ENCODE data around the gene RBL2.

- TF ChIP-seq, protein P1, sequence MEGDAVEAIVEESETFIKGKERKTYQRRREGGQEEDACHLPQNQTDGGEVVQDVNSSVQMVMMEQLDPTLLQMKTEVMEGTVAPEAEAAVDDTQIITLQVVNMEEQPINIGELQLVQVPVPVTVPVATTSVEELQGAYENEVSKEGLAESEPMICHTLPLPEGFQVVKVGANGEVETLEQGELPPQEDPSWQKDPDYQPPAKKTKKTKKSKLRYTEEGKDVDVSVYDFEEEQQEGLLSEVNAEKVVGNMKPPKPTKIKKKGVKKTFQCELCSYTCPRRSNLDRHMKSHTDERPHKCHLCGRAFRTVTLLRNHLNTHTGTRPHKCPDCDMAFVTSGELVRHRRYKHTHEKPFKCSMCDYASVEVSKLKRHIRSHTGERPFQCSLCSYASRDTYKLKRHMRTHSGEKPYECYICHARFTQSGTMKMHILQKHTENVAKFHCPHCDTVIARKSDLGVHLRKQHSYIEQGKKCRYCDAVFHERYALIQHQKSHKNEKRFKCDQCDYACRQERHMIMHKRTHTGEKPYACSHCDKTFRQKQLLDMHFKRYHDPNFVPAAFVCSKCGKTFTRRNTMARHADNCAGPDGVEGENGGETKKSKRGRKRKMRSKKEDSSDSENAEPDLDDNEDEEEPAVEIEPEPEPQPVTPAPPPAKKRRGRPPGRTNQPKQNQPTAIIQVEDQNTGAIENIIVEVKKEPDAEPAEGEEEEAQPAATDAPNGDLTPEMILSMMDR (conservative IDR thresholded peaks at IDR 0.05; ENCODE audit: low read depth, low read length): no peak
- TF ChIP-seq EZH2 (IDR thresholded peaks at IDR 0.05; ENCODE audit: borderline replicate concordance, low read depth, low read length, poor library complexity, severe bottlenecking): no peak
These were observed 11.3 kb downstream of the RBL2 start for GRCh38 chr16:53445534-53445933.

Measured in A673 (cell line).